OCI-M2 (cell line): ENCODE data around the gene DEGS1.

ENCODE experiments used
- DNase-seq: peaks from one replicate; lab custom pipeline; 2025; ENCODE audit not compliant: unreplicated experiment; lab: John Stamatoyannopoulos, UW

Gene DEGS1

DNA sequence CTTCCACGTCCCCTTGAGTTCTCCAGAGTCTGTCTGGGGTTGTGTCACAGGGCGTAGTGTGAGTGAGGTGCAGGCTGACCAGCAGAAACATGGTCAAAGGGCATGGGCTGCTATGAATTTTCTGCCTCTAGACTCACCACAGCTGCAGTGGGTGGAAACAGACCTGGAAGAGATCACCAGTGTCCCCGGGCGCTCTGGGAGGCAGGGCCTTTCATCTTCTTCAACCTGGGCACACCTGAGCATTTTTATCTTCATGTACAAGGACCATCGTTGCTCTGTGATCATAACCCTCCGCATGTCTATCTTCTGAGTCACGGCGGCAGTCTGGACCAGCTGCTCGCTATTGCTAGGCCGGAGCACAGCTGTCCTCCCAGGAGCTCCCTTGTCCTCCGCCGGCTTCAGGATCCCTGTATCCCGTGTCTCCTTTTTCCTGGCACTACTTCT, 29.6 kb downstream of the DEGS1 start:
- no peak for DNase-seq

DNA sequence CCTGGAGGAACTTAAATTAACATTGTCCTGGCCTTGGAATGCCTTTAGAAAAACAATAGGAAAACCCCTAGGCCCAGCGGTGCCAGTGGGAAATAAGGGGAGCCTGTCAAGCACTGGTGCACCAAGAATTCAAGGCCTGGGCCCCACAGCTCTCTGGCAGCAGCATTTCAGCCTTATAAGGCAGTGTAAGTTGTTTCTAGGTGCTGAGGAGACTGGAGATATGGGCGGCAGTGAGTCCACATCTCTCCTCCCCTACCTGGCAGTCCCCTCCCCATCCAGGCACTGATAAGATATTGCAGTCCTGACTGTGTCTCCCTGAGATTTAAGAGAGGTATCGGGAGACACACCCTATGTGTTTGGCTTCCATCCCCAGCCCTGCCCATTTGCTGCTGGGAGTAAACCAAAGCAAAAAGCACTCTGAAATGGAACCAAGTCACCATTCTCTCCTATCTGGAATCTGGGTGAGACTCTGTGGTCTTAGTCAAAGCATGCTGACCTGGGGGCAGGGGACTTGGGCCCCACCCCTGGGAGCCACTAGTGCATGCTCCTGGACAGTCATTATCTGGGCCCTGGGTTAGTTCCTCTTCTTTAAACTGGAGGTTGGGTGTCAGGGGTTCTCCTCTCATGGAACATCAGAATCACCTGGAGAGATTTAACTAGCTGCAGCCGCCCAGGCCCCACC, 30.5 kb downstream of the DEGS1 start:
- no peak for DNase-seq

DNA sequence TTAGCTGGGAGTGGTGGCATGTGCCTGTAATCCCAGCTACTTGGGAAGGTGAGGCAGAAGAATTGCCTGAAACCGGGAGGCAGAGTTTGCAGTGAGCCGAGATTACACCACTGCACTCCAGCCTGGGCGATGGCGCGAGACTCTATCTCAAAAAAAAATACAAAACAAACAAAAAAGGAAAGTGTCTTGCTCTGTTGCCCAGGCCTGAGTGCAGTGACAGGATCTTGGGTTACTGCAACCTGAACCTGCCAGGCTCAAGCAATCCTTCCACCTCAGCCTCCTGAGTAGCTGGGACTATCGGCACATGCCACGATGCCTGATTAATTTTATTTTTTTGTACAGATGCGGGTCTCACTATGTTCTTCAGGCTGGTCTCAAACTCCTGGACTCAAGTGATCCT, 33.3 kb downstream of the DEGS1 start:
- no peak for DNase-seq

DNA sequence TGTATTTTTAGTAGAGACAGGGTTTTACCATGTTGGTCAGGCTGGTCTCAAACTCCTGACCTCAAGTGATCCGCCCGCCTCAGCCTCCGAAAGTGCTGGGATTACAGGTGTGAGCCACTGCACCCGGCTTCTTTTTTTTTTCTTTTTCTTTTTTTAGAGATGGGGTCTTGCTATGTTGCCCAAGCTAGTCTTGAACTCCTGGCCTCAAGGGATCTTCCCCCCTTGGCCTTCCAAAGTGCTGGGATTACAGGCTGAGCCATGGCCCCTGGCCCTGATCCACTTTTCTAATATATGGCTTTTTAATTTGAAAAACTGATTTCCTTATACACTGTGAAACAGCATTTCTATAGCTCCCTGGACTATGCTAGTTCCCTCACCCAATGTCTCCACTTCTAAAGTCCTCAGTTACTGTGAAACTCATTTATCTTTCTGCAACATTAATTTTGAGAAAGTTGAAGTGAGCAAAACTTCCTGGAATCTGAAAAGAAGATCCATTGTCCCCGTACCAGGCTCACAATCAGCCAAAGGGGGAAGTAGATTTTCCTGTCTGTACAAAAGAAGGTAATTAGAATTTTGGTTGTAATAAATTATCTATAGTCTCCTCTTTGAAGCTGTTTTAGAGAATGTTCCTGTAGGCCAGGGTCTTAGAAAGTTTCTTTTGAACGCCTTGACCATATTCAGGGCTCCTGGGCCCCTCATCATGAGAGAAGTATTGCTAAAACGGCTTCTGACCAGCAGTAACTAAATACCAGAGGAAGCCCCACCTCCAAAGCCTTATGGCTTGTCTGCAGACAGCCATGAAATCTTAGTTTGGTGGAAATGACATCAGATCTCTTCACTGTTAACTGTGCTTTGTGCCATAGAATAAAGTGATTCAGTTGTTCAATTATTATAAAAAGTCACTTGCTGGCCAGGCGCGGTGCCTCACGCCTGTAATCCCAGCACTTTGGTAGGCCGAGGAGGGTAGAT, 34.9 kb downstream of the DEGS1 start:
- no peak for DNase-seq

DNA sequence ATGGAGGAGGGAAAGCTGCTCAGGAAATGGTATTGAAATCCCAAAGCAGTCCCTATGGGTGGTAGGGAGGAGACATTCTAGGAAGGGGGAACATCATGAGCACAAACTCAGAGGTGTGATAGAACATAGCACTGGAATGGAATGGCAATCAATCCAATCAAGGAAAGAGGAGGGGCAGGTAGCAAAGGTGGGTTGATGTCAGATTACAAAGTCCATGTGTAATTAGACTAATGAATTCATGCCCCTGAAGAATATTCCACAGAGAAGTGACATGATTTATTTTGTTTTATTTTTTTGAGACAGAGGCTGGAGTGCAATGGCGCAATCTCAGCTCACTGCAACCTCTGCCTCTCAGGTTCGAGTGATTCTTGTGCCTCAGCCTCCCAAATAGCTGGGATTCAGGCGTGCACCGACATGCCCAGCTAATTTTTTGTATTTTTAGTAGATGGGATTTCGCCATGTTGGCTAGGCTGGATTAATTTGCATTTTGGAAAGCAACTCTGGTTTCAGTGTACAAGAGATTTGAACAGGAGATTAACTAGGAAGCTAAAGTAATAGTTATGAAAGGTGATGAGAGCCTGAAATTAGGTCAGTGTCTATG, 36.1 kb downstream of the DEGS1 start:
- no peak for DNase-seq

DNA sequence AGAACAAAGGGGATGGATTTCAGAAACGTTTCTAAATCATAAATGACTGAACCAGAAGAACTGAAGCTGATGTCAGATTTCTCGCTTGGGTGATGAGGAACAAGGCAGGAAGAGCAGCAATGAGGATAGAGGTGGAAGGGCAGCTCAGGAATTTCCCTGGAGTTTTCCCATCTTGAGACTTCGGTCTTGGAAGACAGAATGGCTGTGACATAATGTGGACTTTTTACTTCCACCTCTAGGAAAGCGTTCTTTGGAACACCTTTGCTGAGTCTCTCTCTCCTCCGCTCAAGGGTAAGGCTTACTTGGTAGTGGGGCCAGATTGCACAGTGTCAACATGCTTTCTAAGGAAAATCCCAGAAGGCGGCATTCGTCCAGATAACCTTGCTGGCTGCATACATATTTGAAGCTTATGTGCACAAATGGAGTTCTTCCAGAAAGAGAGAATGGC, 36.6 kb downstream of the DEGS1 start:
- DNase-seq, result no peak

DNA sequence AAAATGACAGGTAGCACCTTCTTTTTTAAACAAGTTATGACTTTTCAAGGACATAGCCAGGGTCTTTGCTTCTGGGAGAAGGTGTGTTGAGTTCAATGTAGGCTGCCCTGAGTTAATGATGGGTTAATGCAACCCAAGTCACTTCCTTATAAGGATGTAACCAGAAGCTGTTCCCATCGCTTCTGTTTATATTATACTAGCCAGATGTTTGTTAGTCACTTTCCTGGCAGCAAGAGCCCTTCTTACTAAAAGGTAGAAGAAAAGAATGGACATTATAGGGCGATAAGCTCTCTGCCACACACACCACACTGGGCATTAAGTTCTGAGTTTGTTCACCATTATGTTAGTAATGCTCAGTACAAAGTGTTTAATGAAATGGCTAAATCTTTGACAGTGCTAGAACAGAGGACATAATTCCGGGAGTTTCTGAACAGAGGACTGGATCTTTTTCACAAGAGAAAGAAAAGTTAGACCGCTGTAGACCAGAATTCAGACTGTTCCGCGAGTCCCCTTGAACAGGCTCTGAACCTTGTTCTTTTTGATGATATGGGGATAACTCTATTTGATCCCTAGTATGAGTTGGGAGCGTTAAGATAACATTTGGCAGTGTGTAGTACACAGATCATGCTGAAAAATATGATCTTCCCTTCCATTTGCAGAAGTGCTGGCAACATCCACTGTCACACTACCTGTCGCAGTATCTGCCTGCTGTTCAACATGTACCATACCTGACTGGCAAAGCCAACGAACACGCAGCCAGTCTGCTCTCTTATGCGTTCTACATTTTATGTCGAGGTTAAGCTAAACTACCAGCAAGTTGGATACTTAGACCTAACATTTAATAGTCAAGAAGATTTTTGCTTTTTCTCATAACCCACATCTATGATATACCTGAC, 41.0 kb downstream of the DEGS1 start:
- no peak for DNase-seq

DNA sequence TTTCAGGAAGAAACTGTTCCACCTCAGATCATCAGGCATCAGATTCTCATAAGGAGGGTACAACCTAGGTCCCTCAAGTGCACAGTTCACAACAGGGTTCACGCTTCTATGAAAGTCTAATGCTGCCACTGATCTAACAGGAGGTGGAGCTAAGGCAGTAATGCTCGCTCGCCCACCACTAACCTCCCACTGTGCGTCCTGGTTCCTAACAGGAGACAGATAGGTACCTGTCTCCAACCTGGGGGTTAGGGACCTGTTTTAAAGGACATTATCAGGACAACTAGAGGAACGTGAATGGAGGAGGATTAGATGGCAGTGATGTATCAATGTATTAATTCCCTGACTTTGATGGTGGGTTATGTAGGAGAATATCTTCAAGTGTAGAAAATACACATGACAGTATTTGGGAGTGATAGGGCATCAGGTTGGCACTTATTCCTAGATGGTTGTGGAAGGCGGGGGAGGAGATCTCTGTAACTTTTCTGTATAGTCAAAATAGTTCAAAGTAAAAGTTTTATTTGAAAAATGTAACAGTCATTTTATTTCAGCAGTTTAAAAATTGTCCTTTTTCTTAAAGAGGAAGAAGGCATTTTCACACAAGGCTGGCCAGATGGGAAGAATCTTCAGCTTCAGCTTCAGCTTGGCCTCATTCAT, 43.9 kb downstream of the DEGS1 start:
- DNase-seq, result no peak

DNA sequence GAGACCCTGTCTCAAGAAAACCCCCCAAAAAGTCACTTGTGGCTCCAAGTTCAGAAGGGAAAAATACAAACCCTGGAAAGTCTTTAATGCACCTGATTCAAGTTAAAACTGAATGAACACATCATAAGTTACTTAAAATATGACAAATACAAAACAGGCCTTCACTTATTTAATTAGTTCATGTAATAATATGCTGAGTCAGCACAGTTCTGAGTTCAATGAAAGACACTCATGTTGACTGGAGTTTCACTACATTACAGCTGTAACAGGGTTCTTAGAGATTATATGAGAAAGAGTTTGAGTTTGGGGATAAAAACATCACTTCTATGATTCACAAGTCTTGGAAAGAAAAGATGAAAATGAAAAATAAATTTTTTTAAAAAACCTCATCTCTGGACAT, 51.0 kb downstream of the DEGS1 start:
- DNase-seq, result no peak

DNA sequence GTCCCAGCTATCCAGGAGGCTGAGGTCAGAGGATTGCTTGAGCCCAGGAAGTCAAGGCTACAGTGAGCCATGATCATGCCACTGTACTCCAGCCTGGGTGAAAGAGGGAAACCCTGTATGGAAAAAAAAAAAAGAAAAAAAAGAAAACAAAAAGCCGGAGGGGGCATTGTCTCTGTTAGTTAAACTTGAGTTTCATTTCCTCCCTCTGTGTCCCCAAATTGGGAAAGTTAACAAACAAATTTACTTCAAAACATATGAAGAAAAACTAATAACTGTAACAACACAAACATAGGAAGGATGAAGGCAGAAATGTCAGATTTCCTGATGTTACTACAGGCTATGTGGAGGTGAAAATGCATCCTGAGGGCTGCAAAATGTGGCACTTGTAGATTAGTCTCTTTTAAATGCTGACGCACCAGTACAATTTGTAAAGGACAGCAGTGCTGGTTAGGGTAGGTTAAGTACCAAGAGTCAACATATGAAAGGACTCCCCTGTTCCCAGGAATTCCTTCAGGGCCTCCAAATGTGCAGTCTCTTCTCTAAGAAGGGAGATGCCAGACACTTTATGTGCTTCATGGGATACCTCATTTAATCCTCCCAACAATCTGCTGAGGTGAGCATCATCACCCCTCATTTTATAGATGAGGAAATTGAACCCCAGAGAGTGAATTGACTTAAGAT, 52.9 kb downstream of the DEGS1 start:
- no peak for DNase-seq

DNA sequence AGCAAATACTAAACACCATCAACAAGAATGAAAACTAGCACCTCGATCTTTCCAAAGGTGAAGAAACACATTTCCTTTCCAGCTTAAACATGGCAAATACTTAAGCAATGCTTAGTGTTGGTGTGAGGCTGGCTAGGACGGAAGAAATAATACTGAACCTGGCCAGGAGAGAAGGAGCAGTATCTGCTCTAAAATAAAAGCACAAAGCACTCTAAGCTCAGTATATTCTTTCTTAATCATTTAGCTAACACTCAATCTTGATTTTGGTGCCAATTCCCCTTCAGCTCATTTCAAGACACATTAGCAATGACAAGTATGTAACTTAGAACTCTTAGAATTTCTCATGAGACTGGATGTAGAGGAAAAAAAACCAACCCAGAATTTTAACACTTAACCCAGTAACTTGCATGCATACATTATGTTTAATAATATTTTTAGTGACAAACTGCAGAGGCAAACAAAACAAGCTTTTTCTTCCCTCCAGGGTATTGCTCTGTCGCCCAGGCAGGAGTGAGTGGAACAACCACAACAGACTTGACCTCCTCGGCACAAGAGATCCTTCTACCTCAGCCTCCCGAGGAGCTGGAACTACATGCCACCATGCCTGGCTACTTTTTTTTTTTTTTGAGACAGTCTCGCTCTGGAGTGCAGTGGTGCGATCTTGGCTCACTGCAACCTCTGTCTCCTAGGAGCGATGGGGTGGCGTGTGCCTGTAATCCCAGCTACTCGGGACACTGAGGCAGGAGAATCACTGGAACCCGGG, 54.3 kb downstream of the DEGS1 start:
- DNase-seq, result no peak

DNA sequence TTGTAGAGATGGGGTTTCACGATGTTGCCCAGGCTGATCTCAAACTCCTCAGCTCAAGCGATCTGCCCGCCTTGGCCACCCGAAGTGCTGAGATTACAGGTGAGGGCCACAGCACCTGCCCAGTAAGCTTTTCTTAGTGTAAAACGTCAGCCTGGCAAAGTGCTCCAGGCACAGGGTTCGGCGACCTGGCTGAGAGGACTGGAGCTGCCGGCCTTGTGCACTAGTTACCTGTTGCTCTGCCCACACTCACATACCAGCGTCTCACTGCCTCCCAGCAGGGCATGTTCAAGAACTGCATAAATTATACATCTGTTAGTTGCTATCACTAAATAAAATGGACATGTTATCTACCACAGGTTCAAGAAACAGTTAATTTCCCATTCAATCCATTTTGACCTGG, 55.2 kb downstream of the DEGS1 start:
- DNase-seq, result no peak

DNA sequence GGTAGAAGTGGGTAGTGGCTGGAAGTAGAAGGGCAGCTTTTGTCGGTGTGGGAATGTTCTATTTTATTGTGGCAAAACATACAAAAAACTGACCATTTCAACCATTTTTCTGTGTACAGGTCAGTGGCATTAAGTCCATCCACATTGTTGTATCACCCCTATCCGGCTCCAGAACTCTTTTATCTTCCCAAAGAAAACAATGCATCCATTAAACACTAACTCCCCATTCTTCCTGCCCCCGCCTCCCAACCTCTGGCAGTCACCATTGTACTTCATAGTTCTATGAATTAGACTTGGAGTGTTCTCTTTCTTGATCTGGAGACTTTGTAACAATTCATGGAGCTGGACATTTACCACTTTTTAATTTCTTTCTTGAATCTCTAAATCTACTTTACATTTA, 55.7 kb downstream of the DEGS1 start:
- DNase-seq, result no peak
